HCT116 (cell line): ENCODE measurements around the gene FAM32A.

Experiments used
- CTCF ChIP-seq, 3 experiments: fragments of 200-600 bp in 1 of 3; sonication (generic) in 1 of 3; IDR thresholded peaks in 2 of 3; conservative IDR thresholded peaks in 1 of 3; 2 replicates each; pipeline ENCODE4 v1.5.1; 2012 to 2017; ENCODE audit warnings: low read depth in 2 of 3, low read length in 2 of 3, antibody characterized with exemption in 1 of 3, borderline replicate concordance in 1 of 3, control low read depth in 1 of 3, mild to moderate bottlenecking in 1 of 3, mixed read lengths in 1 of 3, mixed run types in 1 of 3, moderate library complexity in 1 of 3; ENCODE audit not compliant: insufficient read depth in 1 of 3
- POLR2A ChIP-seq: IDR thresholded peaks from 2 replicates; pipeline ENCODE4 v1.7.0; 2011; ENCODE audit warnings: borderline replicate concordance; ENCODE audit not compliant: insufficient read depth, insufficient read length; ENCODE audit errors: extremely low read depth

GRCh38 chr19:16143399-16144215 is 41.6 kb upstream of the FAM32A start, which contains the start of gene HSH2D:
- TF ChIP-seq CTCF (IDR thresholded peaks at IDR 0.05 in 2 of 3, conservative IDR thresholded peaks at IDR 0.05 in 1 of 3; ENCODE audit: borderline replicate concordance in 1 of 3, insufficient read depth in 1 of 3, low read depth in 2 of 3, low read length in 2 of 3) (no peak), POLR2A (no peak)
